GM21786 (cell line): ENCODE measurements around the gene CIAO2B.

Experiments used
- ATAC-seq: cut with Tn5 transposase; IDR thresholded peaks from one replicate; pipeline ENCODE4 v1.9.1; 2021; ENCODE audit not compliant: unreplicated experiment

CIAO2B gene

DNA sequence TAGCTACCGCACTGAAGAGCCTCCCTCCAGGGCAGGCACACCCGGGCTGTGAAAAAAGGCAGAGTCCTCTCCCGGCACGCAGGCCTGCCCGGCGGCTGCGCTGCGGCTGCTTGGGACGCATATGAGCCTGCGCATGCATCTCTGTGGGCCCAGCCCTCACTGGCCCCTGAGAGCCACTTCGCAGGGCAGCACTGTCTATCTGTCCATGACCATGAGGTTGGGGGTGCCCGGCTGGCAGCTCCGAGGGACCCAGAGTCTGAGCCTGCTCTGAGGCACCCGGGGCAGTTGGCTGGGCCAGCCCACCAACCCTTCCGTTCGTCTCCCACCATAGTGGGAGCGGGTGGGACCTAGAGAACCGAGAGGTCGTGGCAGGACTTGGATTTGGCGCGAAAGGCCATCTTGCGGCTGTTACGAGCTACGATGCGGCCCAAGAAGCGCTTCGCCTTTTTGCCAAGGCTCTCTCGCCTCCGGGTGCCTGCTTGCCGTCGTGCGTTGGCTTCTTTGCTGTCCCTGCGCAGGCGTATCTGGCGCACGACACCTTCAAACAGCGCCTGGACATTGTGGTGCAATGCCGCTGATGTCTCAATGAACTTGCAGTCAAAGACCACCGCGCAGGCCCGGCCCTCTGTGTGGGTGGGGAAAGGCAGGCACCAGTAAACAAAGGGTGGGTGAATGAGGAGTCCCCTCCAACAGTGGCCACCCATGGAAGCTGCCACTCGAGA is 12.3 kb downstream of the CIAO2B start:
- ATAC-seq, result no peak

GRCh38 chr16:66920924-66921680 is 13.1 kb downstream of the CIAO2B start:
- no peak for ATAC-seq

- ATAC-seq, result no peak
Measured at GRCh38 chr16:66920299-66920590, 14.0 kb downstream of the CIAO2B start.

- ATAC-seq, result no peak
Measured at GRCh38 chr16:66919569-66920298, 14.5 kb downstream of the CIAO2B start.

GRCh38 chr16:66918803-66919568 is 15.2 kb downstream of the CIAO2B start, which contains the start of gene CDH16:
Gene CDH16 (minus strand): TSS chr16:66918885. CDS start chr16:66918065, 820 bp downstream.
- no peak for ATAC-seq

- no peak for ATAC-seq
Measured at GRCh38 chr16:66918355-66918754, 15.8 kb downstream of the CIAO2B start.

DNA sequence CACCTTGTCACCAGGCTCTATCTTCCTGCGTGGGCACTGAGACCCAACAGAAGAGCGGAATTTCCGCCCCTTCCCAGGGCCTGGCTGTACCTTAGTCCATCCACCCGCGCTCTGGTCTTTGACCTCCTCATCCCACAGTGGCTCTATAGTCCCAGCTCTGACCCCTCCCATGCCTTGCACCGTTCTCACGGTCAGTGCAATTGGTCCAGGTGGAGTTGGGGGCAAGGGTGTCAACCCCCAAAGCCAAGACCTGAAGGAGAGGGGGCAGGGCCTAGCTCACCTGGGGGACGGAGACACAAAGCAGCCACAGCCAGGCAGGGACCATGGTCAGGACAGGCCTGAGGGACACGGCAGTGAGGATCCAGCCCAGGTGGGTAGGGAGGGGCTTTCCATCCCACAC is 16.5 kb downstream of the CIAO2B start:
- ATAC-seq, result no peak

- ATAC-seq, result no peak
Measured at GRCh38 chr16:66916518-66916917, 17.7 kb downstream of the CIAO2B start.

GRCh38 chr16:66915041-66915440 is 19.2 kb downstream of the CIAO2B start:
- ATAC-seq, result no peak

- ATAC-seq, result no peak
Measured at GRCh38 chr16:66914541-66914940, 19.7 kb downstream of the CIAO2B start.

GRCh38 chr16:66913711-66914110 is 20.5 kb downstream of the CIAO2B start:
- ATAC-seq, result no peak

DNA sequence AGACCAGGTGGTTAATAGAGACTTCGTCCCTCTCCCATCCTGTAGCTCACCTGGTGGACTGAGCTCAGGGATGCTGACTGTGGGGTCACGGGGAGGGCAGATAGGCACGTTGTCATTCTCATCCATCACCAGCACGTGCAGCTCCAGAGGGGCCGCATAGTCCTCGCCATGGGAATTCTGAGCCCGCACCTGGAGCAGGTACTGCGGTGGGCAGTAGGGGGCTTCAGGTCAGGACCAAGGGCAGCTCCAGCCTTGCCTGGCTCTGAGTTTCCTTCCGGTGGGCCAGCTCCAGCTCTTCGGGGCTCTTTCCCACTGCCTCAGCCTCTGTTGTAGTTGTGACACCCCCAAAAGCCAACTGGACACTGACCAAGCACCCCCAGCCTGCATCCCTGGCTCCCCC is 21.1 kb downstream of the CIAO2B start:
- no peak for ATAC-seq

- no peak for ATAC-seq
Measured at GRCh38 chr16:66911801-66912200, 22.4 kb downstream of the CIAO2B start.

- ATAC-seq, result no peak
Measured at GRCh38 chr16:66911112-66911511, 23.1 kb downstream of the CIAO2B start.

- ATAC-seq, result no peak
Measured at GRCh38 chr16:66910175-66910940, 23.8 kb downstream of the CIAO2B start.

GRCh38 chr16:66908762-66909559 is 25.2 kb downstream of the CIAO2B start:
- no peak for ATAC-seq

DNA sequence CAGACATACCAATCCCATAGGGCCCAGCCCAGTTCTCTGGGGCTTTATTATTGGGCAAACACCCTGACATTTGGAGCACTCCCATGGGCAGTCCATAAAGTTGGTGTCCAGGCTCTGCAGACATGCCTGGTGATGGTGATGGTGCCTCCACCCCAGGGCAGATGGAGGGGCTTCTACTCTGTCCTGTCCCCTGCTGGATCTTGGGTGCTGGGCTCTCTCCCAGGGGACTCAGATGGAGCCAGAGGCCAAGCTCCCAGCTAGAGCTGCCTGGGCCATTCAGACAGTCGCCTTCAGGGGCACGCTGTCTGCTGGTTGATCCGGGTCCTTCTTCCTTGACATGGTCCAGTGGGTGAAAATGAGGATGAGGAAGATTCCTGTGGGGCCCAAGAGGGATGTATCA is 26.1 kb downstream of the CIAO2B start:
- ATAC-seq, result no peak

DNA sequence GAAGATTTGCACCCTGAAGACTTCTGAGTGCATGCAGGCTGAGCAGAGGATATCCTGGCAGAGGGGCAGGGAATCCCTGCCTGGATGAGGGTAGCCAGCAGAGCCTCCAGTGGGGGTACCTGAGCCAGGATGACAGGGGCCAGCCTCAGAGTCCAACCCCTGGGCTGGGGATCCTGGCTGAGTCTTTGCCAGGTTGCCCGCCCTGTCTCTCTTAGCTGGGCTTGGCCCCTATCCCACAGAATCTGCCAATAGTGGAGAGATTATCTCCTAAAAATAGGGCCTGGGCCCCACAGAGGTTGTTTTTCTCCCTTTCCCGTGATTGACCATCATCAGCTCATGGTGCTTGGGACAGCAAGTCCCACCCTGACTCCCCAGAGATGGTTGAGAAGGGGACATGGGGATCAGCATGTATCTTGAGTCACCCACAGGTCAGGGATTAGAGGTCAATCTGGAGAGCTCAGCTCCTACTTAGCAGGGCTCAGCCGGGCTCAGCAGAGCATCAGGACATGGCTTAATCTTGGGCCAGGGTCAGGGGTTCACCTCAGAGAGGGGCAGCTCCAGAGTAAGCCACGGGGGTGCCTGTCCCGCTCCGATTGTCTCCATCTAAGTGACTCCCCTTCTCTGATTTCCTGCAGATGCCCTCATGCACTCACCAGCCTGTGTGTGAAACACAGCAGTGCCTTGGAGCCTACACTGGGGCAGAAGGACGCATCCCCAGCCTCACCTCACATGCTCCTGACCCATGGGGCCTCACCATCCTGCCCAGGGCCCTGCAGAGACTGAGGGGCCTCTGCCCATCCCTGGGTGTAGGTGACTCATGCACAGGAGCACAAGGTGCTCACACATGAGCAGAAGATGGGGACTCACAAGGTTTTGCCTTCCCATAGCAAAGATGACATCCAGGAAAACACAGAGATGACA is 27.0 kb downstream of the CIAO2B start:
- ATAC-seq, result no peak
